HCT116 (cell line): ENCODE measurements around the gene CPA5. TPM values are rescaled to one million over a fixed set of nuclear protein-coding genes. Genes with fewer than 3 reads are reported as not detected.

Experiments
- ATAC-seq: fragments of 200-7000 bp; cut with Tn5 transposase; 2 replicates; pipeline ENCODE4 v1.9.1; 2020; ENCODE audit warnings: mild to moderate bottlenecking, moderate library complexity
- BruUV-seq: library from RNA; stranded (reverse); fragments of 400-500 nt; replicated peaks from 2 replicates; lab custom pipeline; 2021; lab: Mats Ljungman, UMichigan
- CTCF ChIA-PET: fragments of 300-600 bp; sonication (Branson Sonifier 250); formaldehyde crosslinking; loops from one replicate; lab custom pipeline; 2021; ENCODE audit warnings: antibody characterized with exemption; lab: Charles Lee
- POLR2A ChIA-PET: fragments of 300-600, 350-600 bp; sonication (Branson Sonifier 250); formaldehyde crosslinking; loops from one replicate; lab custom pipeline; 2021; ENCODE audit warnings: antibody characterized with exemption; lab: Charles Lee
- RAD21 ChIA-PET, 2 experiments: fragments of 300-600 bp; sonication (Branson Sonifier 250); formaldehyde crosslinking; loops; one replicate each; lab custom pipeline; 2023; ENCODE audit warnings: low total read pairs in 2 of 2; ENCODE audit not compliant: uncharacterized antibody in 2 of 2, unreplicated experiment in 2 of 2, low non-redundant PET in 1 of 2; lab: Charles Lee
- DNase-seq: peaks from one replicate; pipeline ENCODE4 v3.0.0-alpha.2; 2010; ENCODE audit warnings: low read depth, low spot score
- H2AFZ ChIP-seq: fragments of 200-600 bp; shearing (Covaris generic), sonication (generic); 2 replicates; pipeline ENCODE4 v1.6.1; 2017; ENCODE audit warnings: low read depth, mixed run types, mixed read lengths, antibody characterized with exemption, low read length; ENCODE audit not compliant: poor library complexity, severe bottlenecking
- H3K27ac ChIP-seq: 2 replicates; pipeline ENCODE4 v1.5.1; 2012; ENCODE audit warnings: low read depth, low read length
- H3K27me3 ChIP-seq: fragments of 200-600 bp; sonication (generic); 2 replicates; pipeline ENCODE4 v1.6.1; 2016; ENCODE audit warnings: mixed run types, low read length, mixed read lengths; ENCODE audit not compliant: insufficient read depth
- H3K36me3 ChIP-seq, 2 experiments: fragments of 200-500 bp in 1 of 2; fragments of 200-600 bp in 1 of 2; sonication (Bioruptor generic) in 1 of 2; sonication (generic) in 1 of 2; 2 replicates each; pipeline versions ENCODE4 v1.5.1 to v1.6.1; 2014 to 2016; ENCODE audit warnings: low read length in 2 of 2, inconsistent platforms in 1 of 2, mixed read lengths in 1 of 2, mixed run types in 1 of 2; ENCODE audit not compliant: insufficient read depth in 2 of 2, control insufficient read depth in 1 of 2
- H3K4me1 ChIP-seq, 2 experiments: fragments of 200-600 bp in 1 of 2; sonication (generic) in 1 of 2; 2 replicates each; pipeline versions ENCODE4 v1.5.1 to v1.6.1; 2012 to 2017; ENCODE audit warnings: low read length in 2 of 2, inconsistent platforms in 1 of 2, mild to moderate bottlenecking in 1 of 2, mixed read lengths in 1 of 2, mixed run types in 1 of 2, moderate library complexity in 1 of 2; ENCODE audit not compliant: insufficient read depth in 2 of 2, control insufficient read depth in 1 of 2
- H3K4me2 ChIP-seq: fragments of 200-600 bp; sonication (generic); 2 replicates; pipeline ENCODE4 v1.6.1; 2017; ENCODE audit warnings: mixed run types, low read length, mixed read lengths
- H3K4me3 ChIP-seq, 2 experiments: fragments of 200-600 bp in 1 of 2; sonication (generic) in 1 of 2; replicated peaks in 1 of 2; 2 replicates each; pipeline ENCODE4 v1.5.1; 2011 to 2016; ENCODE audit warnings: low read length in 2 of 2, control low read depth in 1 of 2, low read depth in 1 of 2, mild to moderate bottlenecking in 1 of 2, mixed read lengths in 1 of 2, mixed run types in 1 of 2
- H3K79me2 ChIP-seq: fragments of 200-600 bp; sonication (generic); 2 replicates; pipeline ENCODE4 v1.6.1; 2017; ENCODE audit warnings: mild to moderate bottlenecking, mixed run types, low read length, moderate library complexity, mixed read lengths; ENCODE audit not compliant: insufficient read depth
- H3K9ac ChIP-seq: fragments of 200-600 bp; sonication (generic); 2 replicates; pipeline ENCODE4 v1.6.1; 2016; ENCODE audit warnings: low read length, mixed read lengths
- H3K9me2 ChIP-seq: fragments of 200-600 bp; sonication (generic), shearing (Covaris generic); 2 replicates; pipeline ENCODE4 v1.6.1; 2017; ENCODE audit warnings: mixed run types, mild to moderate bottlenecking, moderate library complexity; ENCODE audit not compliant: insufficient read depth
- H3K9me3 ChIP-seq, 2 experiments: fragments of 200-500 bp in 1 of 2; fragments of 200-600 bp in 1 of 2; sonication (Bioruptor generic) in 1 of 2; sonication (generic) in 1 of 2; 2 replicates each; pipeline ENCODE4 v1.6.1; 2014 to 2017; ENCODE audit warnings: low read length in 2 of 2, mixed read lengths in 2 of 2, inconsistent platforms in 1 of 2, low read depth in 1 of 2, mild to moderate bottlenecking in 1 of 2, mixed run types in 1 of 2, moderate library complexity in 1 of 2; ENCODE audit not compliant: control insufficient read depth in 1 of 2, insufficient read depth in 1 of 2
- H4K20me1 ChIP-seq: fragments of 200-600 bp; sonication (generic), shearing (Covaris generic); 2 replicates; pipeline ENCODE4 v1.6.1; 2017; ENCODE audit warnings: mixed run types, mild to moderate bottlenecking, moderate library complexity; ENCODE audit not compliant: insufficient read depth
- CEBPB ChIP-seq: IDR thresholded peaks from 2 replicates; pipeline ENCODE4 v1.6.1; 2012; ENCODE audit warnings: low read depth
- CTCF ChIP-seq, 3 experiments: fragments of 200-600 bp in 1 of 3; sonication (generic) in 1 of 3; IDR thresholded peaks in 2 of 3; conservative IDR thresholded peaks in 1 of 3; 2 replicates each; pipeline ENCODE4 v1.5.1; 2012 to 2017; ENCODE audit warnings: low read depth in 2 of 3, low read length in 2 of 3, antibody characterized with exemption in 1 of 3, borderline replicate concordance in 1 of 3, control low read depth in 1 of 3, mild to moderate bottlenecking in 1 of 3, mixed read lengths in 1 of 3, mixed run types in 1 of 3, moderate library complexity in 1 of 3; ENCODE audit not compliant: insufficient read depth in 1 of 3
- EZH2phosphoT487 ChIP-seq: fragments of 200-600 bp; IDR thresholded peaks from 2 replicates; pipeline ENCODE4 v1.6.1; 2018; ENCODE audit warnings: antibody characterized with exemption, borderline replicate concordance
- FOSL1 ChIP-seq: IDR thresholded peaks from 2 replicates; pipeline ENCODE4 v1.6.1; 2012; ENCODE audit warnings: low read depth
- JUND ChIP-seq: IDR thresholded peaks from 2 replicates; pipeline ENCODE4 v1.6.1; 2012
- POLR2AphosphoS5 ChIP-seq: IDR thresholded peaks from 2 replicates; pipeline ENCODE4 v1.6.1; 2011; ENCODE audit warnings: mild to moderate bottlenecking, low read depth, low read length, moderate library complexity
- REST ChIP-seq: IDR thresholded peaks from 2 replicates; pipeline ENCODE4 v1.6.1; 2012; ENCODE audit warnings: low read depth
- SIN3A ChIP-seq: IDR thresholded peaks from 2 replicates; pipeline ENCODE4 v1.6.1; 2012; ENCODE audit warnings: low read depth
- SRF ChIP-seq: IDR thresholded peaks from 2 replicates; pipeline ENCODE4 v1.6.1; 2012; ENCODE audit warnings: low read depth
- YY1 ChIP-seq: IDR thresholded peaks from 2 replicates; pipeline ENCODE4 v1.6.1; 2011; ENCODE audit warnings: low read length, low read depth, moderate library complexity, mild to moderate bottlenecking; ENCODE audit not compliant: insufficient replicate concordance; ENCODE audit errors: extremely low read depth
- ZFX ChIP-seq: fragments of 450-650 bp; IDR thresholded peaks from 2 replicates; pipeline ENCODE4 v1.6.1; 2017
- intact Hi-C: fragments of 100-400 bp; cut with micrococcal nuclease; formaldehyde crosslinking; loops from 2 replicates; pipeline ENCODE4 v1.10.0; 2022
- total RNA-seq: library from RNA; stranded (reverse); gene quantifications from one replicate; pipeline ENCODE4 v1.2.1, GENCODE V29; 2021; ENCODE audit not compliant: unreplicated experiment

Gene CPA5
- total RNA-seq, 1 experiment from 2014 or later: not detected

GRCh38 chr7:130393101-130393561 lies 48.5 kb downstream of the CPA5 start:
- ATAC-seq: no peak
- Histone ChIP-seq H2AFZ (no peak overlapping the region), H3K9me3 (no peaks in the 10 kb centered on the region), H3K4me1 (no peaks in the 10 kb centered on the region), H3K79me2 (no peaks in the 10 kb centered on the region), H3K36me3 (no peaks in the 10 kb centered on the region), H3K4me2 (no peak overlapping the region)
- DNase-seq: no peak
- RAD21 ChIA-PET: no interaction called here
- POLR2A ChIA-PET: interaction anchor here (1.3 kb wide), 1 partner anchor 9 kb away, joined by 3 read pairs; no protein-coding TSS in a partner anchor
- TF ChIP-seq SIN3A (no peak), CEBPB (no peak), YY1 (no peak), FOSL1 (no peak), SRF (no peak), CTCF (IDR thresholded peaks at IDR 0.05 in 2 of 3, conservative IDR thresholded peaks at IDR 0.05 in 1 of 3; ENCODE audit: borderline replicate concordance in 1 of 3, insufficient read depth in 1 of 3, low read depth in 2 of 3, low read length in 2 of 3) (no peak), ZFX (no peak)
- TF ChIP-seq, all 23 proteins: peak for 0
- Histone ChIP-seq H3K9ac (no peak overlapping the region), H3K9me2 (no peaks in the 10 kb centered on the region), H3K27me3 (no peaks in the 10 kb centered on the region), H4K20me1 (no peaks in the 10 kb centered on the region), H3K27ac (no peak overlapping the region), H3K4me3 (no peak overlapping the region)
- intact Hi-C loops: no loop called here
- no TSS peak for BruUV-seq
- CTCF ChIA-PET: no interaction called here

- H2AFZ ChIP-seq: no peak overlapping the region
- no peak overlapping the region for H3K4me2 ChIP-seq
- ATAC-seq (no peak), DNase-seq (no peak)
- H3K36me3 ChIP-seq: no peaks in the 10 kb centered on the region
- H3K9me2 ChIP-seq: no peaks in the 10 kb centered on the region
- intact Hi-C loops: no loop called here
- no peaks in the 10 kb centered on the region for H3K4me1 ChIP-seq
- no peak overlapping the region for H3K9ac ChIP-seq
- H3K9me3 ChIP-seq: no peaks in the 10 kb centered on the region
- no peaks in the 10 kb centered on the region for H4K20me1 ChIP-seq
- BruUV-seq: no TSS peak
- CTCF ChIA-PET: no interaction called here
- H3K27me3 ChIP-seq: no peaks in the 10 kb centered on the region
- H3K27ac ChIP-seq: no peak overlapping the region
- POLR2A ChIA-PET: no interaction called here
- RAD21 ChIA-PET: no interaction called here
- no peak overlapping the region for H3K4me3 ChIP-seq
- H3K79me2 ChIP-seq: no peaks in the 10 kb centered on the region
- TF ChIP-seq SIN3A: no peak
- TF ChIP-seq POLR2AphosphoS5: no peak
- TF ChIP-seq REST: no peak
- no peak for TF ChIP-seq CTCF (IDR thresholded peaks at IDR 0.05 in 2 of 3, conservative IDR thresholded peaks at IDR 0.05 in 1 of 3; ENCODE audit: borderline replicate concordance in 1 of 3, insufficient read depth in 1 of 3, low read depth in 2 of 3, low read length in 2 of 3)
- no peak for TF ChIP-seq JUND
- TF ChIP-seq EZH2phosphoT487: no peak
- no peak for TF ChIP-seq YY1
These were observed 49.3 kb downstream of the CPA5 start for GRCh38 chr7:130393841-130394411.
